ENCODE data around the gene ZC3H13.

The ZC3H13 gene

GRCh38 chr13:45953082-45953481, 99.5 kb downstream of the ZC3H13 start:
- DNase-seq (ENCODE audit: insufficient read length) (no peak), FAIRE-seq (no peak)
- no peak for TF ChIP-seq POLR2A (IDR thresholded peaks at IDR 0.05; ENCODE audit: low read depth, low read length)
- TF ChIP-seq TAF1 (IDR thresholded peaks at IDR 0.05; ENCODE audit: borderline replicate concordance, low read depth, low read length): no peak
- TF ChIP-seq POLR2AphosphoS5 (IDR thresholded peaks at IDR 0.05; ENCODE audit: low read depth, low read length): no peak

GRCh38 chr13:45951724-45952123, 100.8 kb downstream of the ZC3H13 start:
- DNase-seq (ENCODE audit: insufficient read length): no peak

GRCh38 chr13:45951166-45951565, 101.4 kb downstream of the ZC3H13 start:
- DNase-seq (ENCODE audit: insufficient read length) (no peak), FAIRE-seq (no peak)
- no peak for TF ChIP-seq TAF1 (IDR thresholded peaks at IDR 0.05; ENCODE audit: borderline replicate concordance, low read depth, low read length)
- TF ChIP-seq POLR2A (IDR thresholded peaks at IDR 0.05; ENCODE audit: low read depth, low read length): no peak
- TF ChIP-seq POLR2AphosphoS5 (IDR thresholded peaks at IDR 0.05; ENCODE audit: low read depth, low read length): no peak

More at GRCh38 chr13:45951724-45952123, 100.8 kb downstream of the ZC3H13 start:
- TF ChIP-seq POLR2AphosphoS5 (IDR thresholded peaks at IDR 0.05; ENCODE audit: low read depth, low read length) (no peak), TAF1 (IDR thresholded peaks at IDR 0.05; ENCODE audit: borderline replicate concordance, low read depth, low read length) (no peak), POLR2A (IDR thresholded peaks at IDR 0.05; ENCODE audit: low read depth, low read length) (no peak)
- FAIRE-seq: no peak

- TF ChIP-seq POLR2AphosphoS5 (IDR thresholded peaks at IDR 0.05; ENCODE audit: low read depth, low read length) (no peak), TAF1 (IDR thresholded peaks at IDR 0.05; ENCODE audit: borderline replicate concordance, low read depth, low read length) (no peak), POLR2A (IDR thresholded peaks at IDR 0.05; ENCODE audit: low read depth, low read length) (no peak)
- DNase-seq (ENCODE audit: insufficient read length): no peak
- no peak for FAIRE-seq
Measured at GRCh38 chr13:45950386-45951000, 102.1 kb downstream of the ZC3H13 start.

- TF ChIP-seq POLR2AphosphoS5 (IDR thresholded peaks at IDR 0.05; ENCODE audit: low read depth, low read length) (no peak), TAF1 (IDR thresholded peaks at IDR 0.05; ENCODE audit: borderline replicate concordance, low read depth, low read length) (no peak), POLR2A (IDR thresholded peaks at IDR 0.05; ENCODE audit: low read depth, low read length) (no peak)
- DNase-seq (ENCODE audit: insufficient read length) (no peak), FAIRE-seq (no peak)
Measured at GRCh38 chr13:45949161-45949560, 103.4 kb downstream of the ZC3H13 start.

- TF ChIP-seq TAF1 (IDR thresholded peaks at IDR 0.05; ENCODE audit: borderline replicate concordance, low read depth, low read length) (no peak), POLR2A (IDR thresholded peaks at IDR 0.05; ENCODE audit: low read depth, low read length) (no peak), POLR2AphosphoS5 (IDR thresholded peaks at IDR 0.05; ENCODE audit: low read depth, low read length) (no peak)
- FAIRE-seq (no peak), DNase-seq (ENCODE audit: insufficient read length) (no peak)
Measured at GRCh38 chr13:45943965-45944364, 108.6 kb downstream of the ZC3H13 start.

GRCh38 chr13:45943120-45943519, 109.4 kb downstream of the ZC3H13 start:
- TF ChIP-seq POLR2A (IDR thresholded peaks at IDR 0.05; ENCODE audit: low read depth, low read length) (no peak), POLR2AphosphoS5 (IDR thresholded peaks at IDR 0.05; ENCODE audit: low read depth, low read length) (no peak), TAF1 (IDR thresholded peaks at IDR 0.05; ENCODE audit: borderline replicate concordance, low read depth, low read length) (no peak)

GRCh38 chr13:45941261-45941660, 111.3 kb downstream of the ZC3H13 start:
- no peak for DNase-seq (ENCODE audit: insufficient read length)
- no peak for TF ChIP-seq POLR2A (IDR thresholded peaks at IDR 0.05; ENCODE audit: low read depth, low read length)
- TF ChIP-seq TAF1 (IDR thresholded peaks at IDR 0.05; ENCODE audit: borderline replicate concordance, low read depth, low read length): no peak
- TF ChIP-seq POLR2AphosphoS5 (IDR thresholded peaks at IDR 0.05; ENCODE audit: low read depth, low read length): no peak

More at GRCh38 chr13:45943120-45943519, 109.4 kb downstream of the ZC3H13 start:
- FAIRE-seq (peak; percentile 27), DNase-seq (ENCODE audit: insufficient read length) (no peak)

GRCh38 chr13:45940061-45940460, 112.5 kb downstream of the ZC3H13 start:
- FAIRE-seq (no peak), DNase-seq (ENCODE audit: insufficient read length) (no peak)
- TF ChIP-seq POLR2AphosphoS5 (IDR thresholded peaks at IDR 0.05; ENCODE audit: low read depth, low read length): no peak

More at GRCh38 chr13:45941261-45941660, 111.3 kb downstream of the ZC3H13 start:
- no peak for FAIRE-seq

GRCh38 chr13:45936621-45937020, 115.9 kb downstream of the ZC3H13 start:
- FAIRE-seq (no peak), DNase-seq (ENCODE audit: insufficient read length) (no peak)
- no peak for TF ChIP-seq POLR2A (IDR thresholded peaks at IDR 0.05; ENCODE audit: low read depth, low read length)
- TF ChIP-seq POLR2AphosphoS5 (IDR thresholded peaks at IDR 0.05; ENCODE audit: low read depth, low read length): no peak
- no peak for TF ChIP-seq TAF1 (IDR thresholded peaks at IDR 0.05; ENCODE audit: borderline replicate concordance, low read depth, low read length)

- TF ChIP-seq POLR2A (IDR thresholded peaks at IDR 0.05; ENCODE audit: low read depth, low read length): no peak
- no peak for TF ChIP-seq TAF1 (IDR thresholded peaks at IDR 0.05; ENCODE audit: borderline replicate concordance, low read depth, low read length)
- TF ChIP-seq POLR2AphosphoS5 (IDR thresholded peaks at IDR 0.05; ENCODE audit: low read depth, low read length): no peak
- FAIRE-seq (no peak), DNase-seq (ENCODE audit: insufficient read length) (no peak)
Measured at GRCh38 chr13:45934283-45934682, 118.3 kb downstream of the ZC3H13 start.

- no peak for TF ChIP-seq POLR2A (IDR thresholded peaks at IDR 0.05; ENCODE audit: low read depth, low read length)
- TF ChIP-seq TAF1 (IDR thresholded peaks at IDR 0.05; ENCODE audit: borderline replicate concordance, low read depth, low read length): no peak
- TF ChIP-seq POLR2AphosphoS5 (IDR thresholded peaks at IDR 0.05; ENCODE audit: low read depth, low read length): no peak
- no peak for DNase-seq (ENCODE audit: insufficient read length)
- FAIRE-seq: no peak
Measured at GRCh38 chr13:45933203-45933908, 119.2 kb downstream of the ZC3H13 start.

Data from GM12892 (cell line).